ENCODE measurements around the gene PINLYP. TPM values are rescaled to one million over a fixed set of nuclear protein-coding genes. Genes with fewer than 3 reads are reported as not detected.
A peak's percentile ranks its signal among the peaks of the same experiment; 100 is the strongest.
"Not testable (repeated sequence)": the region's sequence is repeated elsewhere in the genome, so short reads cannot be mapped to it uniquely, and the experiment has no call there.

Gene PINLYP
- total RNA-seq, 1 donor from 2014 or later, result 0.46 TPM

DNA sequence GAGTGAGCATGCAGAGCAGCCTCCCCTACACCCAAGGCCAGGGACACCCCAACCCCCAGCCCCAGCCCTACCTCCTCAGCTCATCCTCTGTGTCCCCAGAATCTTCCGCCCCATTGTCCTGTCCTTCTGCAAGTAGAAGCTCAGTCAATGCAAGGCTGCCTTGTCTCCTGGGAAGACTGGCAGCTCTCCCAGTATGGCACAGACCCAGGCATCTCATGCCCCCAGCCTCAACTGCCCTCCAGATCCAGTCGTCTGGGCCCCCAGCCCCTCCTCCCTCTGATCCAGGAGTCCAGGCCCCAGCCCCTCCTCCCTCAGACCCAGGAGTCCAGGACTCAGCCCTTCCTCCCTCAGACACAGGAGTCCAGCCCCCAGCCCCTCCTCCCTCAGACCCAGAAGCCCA, 29.6 kb upstream of the PINLYP start:
- intact Hi-C loops (cut with DNase I), result no loop called here
- no peak for ATAC-seq (ENCODE audit: poor library complexity)
- DNase-seq, result peak; percentile 27

DNA sequence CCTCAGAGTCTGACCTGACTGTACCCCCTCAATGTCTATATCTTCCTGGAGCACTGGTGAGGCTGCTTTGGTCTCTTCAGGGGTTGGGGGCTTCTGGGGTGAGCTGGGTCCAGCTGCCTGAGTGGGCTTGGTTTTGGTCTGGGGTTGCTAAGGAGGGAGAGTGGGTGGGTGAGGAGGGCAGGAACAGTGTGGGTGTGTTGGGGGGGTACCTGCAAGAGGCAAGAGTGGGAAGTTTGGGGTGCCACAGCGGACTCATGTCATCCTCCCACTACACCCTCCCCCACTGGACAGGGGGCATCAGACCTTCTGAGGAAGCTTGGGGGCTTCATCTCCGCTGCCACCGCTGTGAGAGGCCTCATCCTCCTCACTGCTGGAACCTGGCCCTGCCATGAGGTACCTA, 29.0 kb upstream of the PINLYP start:
- no peak for ATAC-seq (ENCODE audit: poor library complexity)
- intact Hi-C loops (cut with DNase I), result no loop called here
- peak; percentile 8 for DNase-seq

DNA sequence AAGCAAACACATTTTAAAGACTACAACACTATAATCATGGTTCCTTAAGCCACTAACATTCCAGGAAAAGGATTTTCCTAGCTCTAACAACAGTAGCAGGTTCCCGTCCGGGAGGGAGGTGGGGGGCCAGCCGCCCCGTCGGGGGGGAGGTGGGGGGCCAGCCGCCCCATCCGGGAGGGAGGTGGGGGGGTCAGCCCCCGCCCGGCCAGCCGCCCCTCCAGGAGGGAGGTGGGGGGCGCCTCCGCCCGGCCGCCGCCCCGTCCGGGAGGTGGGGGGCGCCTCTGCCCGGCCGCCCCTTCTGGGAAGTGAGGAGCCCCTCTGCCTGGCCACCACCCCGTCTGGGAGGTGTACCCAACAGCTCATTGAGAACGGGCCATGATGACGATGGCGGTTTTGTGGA, 27.7 kb upstream of the PINLYP start:
- ATAC-seq (ENCODE audit: poor library complexity); DNase-seq; intact Hi-C loops (cut with DNase I): not testable (repeated sequence)

DNA sequence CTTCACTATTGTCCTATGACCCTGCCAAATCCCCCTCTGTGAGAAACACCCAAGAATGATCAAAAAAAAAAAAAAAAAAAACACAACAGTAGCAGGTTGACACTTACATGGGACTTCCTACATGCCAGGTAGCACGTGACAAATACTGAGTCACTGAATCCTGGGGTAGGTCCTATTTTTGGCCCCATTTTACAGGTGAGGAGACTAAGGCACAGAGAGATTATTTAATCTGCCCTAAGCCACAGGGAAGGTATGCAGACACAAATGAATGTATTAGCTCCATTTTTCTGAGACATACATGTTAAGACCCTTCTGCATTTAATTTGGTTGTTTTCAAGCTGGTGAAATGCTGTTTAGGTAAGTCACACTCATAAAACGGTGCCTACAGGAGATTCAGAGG, 26.9 kb upstream of the PINLYP start:
- DNase-seq (no peak), ATAC-seq (ENCODE audit: poor library complexity) (no peak)
- intact Hi-C loops (cut with DNase I), result no loop called here

DNA sequence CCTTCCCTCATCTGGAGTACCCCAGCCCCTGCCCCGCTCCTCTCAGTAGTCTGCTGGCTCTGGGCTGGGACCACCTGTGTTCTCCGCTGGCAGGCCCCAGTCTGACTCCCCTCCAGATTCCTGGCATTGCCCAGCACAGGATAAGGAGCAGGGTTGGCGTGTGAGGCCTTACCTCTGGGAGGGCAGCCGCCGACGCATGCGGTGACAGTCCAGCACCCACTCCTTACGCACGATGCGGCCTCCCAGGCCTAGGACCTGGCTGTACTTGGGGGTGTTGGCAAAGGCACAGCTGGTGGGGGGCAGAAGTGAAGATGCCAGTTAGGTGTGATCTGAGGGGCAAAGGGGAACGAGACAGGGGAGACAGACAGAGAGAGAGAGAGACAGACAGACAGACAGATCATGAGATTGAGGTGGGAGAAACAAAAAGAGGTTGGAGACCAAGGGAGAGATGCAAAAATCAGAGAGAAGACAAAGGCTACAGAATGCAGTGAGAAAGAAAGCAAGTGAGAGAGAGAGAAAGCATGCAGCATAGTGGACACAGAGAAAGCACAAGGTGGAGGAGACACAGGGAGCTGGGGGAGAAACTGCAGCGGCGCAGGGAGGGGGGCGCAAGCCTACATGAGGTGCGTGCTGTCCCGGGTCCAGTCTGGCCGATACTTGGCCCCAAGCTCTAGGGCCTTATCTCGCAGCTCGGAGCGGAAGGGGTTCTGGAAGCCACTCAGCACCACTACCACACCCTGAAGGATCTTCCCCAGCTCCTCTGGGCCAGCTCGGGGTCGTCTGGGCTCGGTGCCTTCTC, 24.0 kb upstream of the PINLYP start:
- no peak for DNase-seq
- intact Hi-C loops (cut with DNase I), result no loop called here
- no peak for ATAC-seq (ENCODE audit: poor library complexity)

DNA sequence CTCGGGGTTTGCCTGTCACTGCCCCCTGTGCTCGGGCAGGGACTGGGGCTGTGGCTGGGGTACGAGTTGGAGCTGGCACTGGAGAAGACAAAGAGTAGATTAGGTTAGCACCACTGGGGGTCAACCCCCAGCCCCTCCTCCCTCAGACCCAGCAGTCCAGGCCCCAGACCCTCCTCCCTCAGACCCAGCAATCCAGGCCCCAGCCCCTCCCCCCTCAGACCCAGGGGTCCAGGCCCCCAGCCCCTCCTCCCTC, 23.5 kb upstream of the PINLYP start:
- no peak for DNase-seq
- intact Hi-C loops (cut with DNase I), result no loop called here
- no peak for ATAC-seq (ENCODE audit: poor library complexity)

DNA sequence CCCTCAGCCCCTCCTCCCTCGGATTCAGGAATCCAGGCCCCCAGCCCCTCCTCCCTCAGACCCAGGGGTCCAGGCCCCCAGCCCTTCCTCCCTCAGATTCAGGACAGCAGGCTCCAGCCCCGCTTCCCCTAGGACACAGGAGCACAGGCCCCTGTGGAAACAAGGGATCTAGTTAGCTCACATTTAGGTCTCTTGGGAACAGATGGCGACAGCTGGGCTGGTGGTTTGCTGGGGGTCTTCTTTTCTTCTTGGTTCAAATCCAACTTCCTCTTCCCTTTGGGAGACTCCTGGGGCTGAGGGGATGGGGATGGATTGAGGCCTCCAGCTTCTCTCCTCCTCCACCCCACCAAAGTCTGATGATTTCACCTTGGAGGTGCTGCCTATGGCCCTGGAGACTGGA, 23.0 kb upstream of the PINLYP start:
- ATAC-seq (ENCODE audit: poor library complexity) (no peak), DNase-seq (no peak)
- intact Hi-C loops (cut with DNase I), result no loop called here

DNA sequence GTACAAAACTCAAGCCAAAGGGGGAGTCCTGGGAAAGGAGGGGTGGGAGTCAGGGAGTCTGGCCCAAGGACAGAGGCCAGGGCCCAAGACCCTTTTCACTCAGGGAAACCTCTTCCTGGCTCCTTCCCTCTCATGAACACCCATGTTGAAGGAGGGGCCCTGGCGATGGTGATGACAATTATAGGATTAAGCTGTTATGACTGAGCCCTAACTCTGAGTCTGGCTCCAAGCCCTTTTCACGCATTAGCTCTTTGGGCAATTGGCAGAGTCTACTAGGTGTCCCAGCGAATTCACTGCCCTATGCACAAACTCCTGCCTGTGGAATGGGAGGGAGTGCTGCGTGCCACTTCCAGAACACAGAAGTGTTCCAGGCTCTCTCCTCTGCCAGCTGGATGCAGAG, 21.9 kb upstream of the PINLYP start:
- ATAC-seq (ENCODE audit: poor library complexity) (no peak), DNase-seq (no peak)
- intact Hi-C loops (cut with DNase I), result no loop called here

DNA sequence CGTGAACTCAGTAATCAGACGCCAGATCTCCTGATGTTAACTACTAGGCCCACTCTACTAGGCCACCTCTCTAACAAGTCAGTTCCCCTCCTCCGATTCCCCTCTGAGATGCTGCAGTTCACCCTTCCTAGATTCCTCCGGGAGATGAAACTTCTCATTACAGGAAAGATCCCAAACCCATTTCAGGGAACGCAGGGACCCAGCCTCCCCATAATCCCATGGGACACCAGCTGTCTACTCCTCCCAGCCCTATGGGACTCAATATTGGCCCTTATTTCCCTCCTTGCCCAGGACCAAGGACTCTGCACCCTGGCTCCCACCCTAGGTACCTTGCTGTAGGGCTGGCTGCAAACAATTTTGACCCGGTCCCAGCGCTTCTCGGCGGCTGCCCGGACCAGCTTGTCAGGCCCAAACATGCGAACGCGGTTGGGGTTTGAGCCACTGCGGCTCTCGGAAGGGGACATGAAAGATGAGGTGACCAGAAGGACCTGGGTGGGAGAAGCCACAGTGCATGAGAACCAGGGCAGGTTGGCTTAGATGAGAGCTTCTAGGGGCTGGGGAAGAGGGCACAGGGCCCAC, 21.2 kb upstream of the PINLYP start:
- intact Hi-C loops (cut with DNase I), result no loop called here
- DNase-seq, result no peak
- ATAC-seq (ENCODE audit: poor library complexity), result no peak

DNA sequence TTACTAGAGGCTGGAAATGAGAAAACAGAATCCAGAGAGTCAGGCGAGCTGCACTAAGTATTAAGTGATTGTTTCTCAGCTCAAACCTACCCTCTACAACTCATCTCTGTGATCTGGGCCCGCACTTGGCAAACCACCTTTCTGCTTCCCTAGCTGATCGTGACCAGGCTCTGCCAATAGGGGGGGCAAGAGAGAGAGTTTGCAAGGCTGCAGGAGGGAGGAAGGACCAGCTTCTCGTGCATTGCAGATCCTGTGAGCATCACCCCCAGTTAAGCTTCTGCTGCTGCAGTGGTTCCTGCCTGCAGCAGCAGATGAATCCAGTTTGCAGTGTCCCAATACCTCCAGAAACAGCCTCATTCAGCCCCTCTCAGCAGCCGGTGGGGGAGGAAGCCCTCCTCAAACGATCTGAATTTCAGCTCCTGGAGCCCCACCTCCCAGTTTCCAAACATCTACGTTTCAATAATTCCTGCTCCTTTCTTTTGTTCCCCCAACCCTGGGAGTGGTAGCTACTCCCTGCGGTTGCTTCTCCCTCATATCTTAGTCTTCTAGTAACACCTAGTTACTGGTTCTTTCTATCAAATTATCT, 20.3 kb upstream of the PINLYP start:
- DNase-seq (peak; percentile 67), ATAC-seq (ENCODE audit: poor library complexity) (peak; percentile 34)
- intact Hi-C loops (cut with DNase I), result no loop called here

DNA sequence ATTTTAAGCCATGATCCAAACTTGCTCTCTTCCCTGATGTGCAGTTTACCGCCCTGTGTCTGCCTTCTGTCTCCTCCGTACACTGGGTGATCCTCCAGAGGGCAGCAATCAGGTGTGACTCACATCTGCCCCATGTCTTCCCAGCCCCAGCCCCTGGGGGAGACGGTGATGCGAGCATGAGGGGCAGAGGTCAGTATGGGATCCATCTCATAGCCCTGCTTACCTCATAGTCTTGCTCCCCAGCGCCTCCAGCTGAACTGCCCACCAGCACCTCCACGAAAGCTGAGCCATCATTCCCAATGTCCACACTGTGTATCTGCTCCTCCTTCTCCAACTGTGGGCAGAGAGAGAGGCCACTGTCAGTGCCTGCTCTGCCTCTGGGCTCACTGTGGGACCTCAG, 14.9 kb upstream of the PINLYP start:
- no peak for ATAC-seq (ENCODE audit: poor library complexity)
- DNase-seq, result no peak
- intact Hi-C loops (cut with DNase I), result no loop called here

DNA sequence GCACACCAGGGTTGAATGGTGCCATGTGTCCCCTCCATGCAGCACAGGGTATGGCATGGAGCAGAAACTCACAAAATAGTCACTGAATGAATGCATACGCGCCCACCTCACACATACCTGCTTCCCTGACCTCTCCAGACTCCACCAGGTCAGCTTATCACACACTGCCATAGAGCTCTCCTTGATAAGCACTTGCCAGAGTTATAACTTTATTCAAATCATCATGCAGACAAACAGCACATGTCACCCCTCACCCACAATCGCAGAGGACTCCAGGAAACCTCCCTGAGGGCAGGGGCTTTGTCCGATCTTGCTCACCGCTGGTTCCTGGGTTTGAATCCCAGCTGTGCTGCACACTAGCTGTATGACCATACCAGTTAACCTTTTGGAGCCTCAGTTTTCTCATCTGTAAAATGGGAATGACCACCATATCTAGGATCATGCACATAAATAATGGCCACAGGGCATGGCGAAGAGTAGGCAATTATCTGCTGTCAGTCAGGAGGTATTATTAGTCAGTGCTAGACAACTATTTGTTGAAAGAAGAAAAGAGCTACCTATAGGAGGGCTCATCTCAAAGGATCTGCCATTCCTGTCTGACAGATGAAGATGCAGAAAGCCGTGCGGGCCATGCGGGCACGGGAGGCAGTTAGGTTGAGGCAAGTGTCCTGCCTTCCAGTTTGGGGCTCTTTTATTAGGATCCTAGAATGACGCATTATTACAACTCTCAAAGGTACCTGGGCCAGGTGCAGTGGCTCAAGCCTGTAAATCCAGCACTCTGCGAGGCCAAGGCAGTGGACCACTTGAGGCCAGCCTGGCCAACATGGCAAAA, 14.2 kb upstream of the PINLYP start:
- ATAC-seq (ENCODE audit: poor library complexity) (no peak), DNase-seq (peak; percentile 10)
- intact Hi-C loops (cut with DNase I), result no loop called here

DNA sequence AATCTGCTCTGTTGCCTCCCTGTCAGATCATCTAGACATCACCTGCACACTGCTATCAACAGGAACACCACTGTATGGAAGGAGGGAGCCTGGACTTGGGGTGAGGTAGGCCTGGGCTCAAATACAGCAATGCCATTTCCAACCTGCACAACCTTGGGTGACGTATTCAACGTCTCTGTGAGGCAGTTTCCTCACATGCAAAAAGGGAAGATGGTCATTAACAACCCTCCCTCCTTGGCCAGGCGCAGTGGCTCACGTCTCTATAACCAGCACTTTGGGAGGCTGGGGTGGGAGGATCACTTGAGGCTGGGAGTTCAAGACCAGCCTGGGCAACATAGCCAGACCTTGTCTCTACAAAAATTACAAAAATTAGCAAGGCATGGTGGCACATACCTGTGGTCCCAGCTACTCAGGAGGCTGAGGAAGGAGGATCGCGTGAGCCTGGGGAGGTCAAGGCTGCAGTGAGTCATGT, 13.3 kb upstream of the PINLYP start:
- DNase-seq, result peak; percentile 31
- ATAC-seq (ENCODE audit: poor library complexity), result no peak
- intact Hi-C loops (cut with DNase I), result no loop called here

DNA sequence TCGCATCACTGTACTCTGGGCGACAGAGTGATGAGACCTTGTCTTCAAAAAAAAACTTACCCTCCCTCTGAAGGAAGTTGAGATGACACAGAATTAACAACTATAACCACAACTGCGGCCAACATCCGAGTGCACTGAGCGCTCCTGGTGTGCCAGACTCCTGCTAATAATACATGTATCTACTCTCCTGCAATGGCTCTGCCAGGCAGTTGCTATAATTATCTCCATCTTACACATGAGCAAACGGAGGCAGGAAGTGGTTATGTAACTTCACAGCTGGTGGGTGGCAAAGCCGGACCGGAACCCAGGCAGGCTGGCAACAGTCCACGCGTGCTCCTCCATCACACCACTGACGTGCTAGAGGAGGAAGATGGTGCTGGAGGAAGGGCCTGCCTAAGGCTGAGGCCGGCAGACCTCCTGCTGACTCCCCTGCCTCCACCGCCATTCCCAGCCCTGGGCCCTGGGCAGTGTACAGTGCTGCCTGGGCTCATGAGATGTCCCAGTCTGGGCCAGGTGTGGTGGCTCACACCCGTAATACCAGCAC, 12.8 kb upstream of the PINLYP start:
- DNase-seq (peak; percentile 92), ATAC-seq (ENCODE audit: poor library complexity) (peak; percentile 96)
- intact Hi-C loops (cut with DNase I), result no loop called here

DNA sequence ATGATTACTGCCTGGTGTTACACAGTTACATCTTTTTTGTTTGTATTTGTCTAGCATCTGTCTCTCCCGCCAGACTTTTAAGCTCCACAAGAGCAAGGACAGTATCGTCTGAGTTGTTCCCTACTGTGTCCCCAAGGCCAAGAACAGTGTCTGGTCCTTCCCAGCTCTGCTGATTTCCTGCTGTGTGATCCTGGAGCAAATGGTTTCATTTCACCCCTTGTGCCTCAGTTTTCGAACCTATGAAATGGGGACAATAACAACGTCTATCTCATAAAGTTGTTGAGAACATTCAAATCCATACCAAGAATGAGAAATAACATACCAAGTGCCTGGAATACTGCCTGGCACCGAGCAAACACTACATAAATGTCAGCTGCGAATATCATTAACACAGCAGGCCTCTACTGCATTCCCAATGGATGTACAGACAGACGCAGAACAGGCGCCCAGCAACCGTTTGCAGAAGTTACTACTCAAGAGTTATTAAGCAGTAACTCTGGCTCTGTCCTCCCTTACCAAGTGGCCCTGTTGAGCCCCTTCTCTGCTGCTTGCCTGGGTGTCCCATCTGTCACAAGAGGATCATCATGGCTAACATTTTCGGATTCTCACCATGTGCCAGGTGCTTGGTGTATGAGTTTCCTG, 11.7 kb upstream of the PINLYP start:
- no peak for ATAC-seq (ENCODE audit: poor library complexity)
- intact Hi-C loops (cut with DNase I), result no loop called here
- peak; percentile 0 for DNase-seq

DNA sequence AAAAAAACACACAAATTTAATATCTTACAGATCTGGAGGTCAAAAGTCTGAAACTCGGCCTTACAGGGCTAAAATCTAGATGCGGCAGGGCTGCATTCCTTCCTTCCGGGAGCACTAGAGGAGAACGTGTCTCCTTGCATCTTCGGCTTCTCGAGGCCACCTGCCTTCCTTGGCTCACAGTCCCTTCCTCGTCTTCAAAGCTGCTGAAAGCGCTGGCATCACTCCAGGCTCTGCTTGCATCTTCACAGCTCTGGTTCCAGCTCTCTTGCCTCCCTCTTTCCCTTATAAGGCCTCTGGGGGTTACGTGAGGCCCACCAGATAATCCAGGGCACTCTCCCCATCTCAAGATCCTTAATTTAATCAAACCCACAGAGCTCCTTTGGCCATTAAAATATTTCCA, 10.8 kb upstream of the PINLYP start:
- intact Hi-C loops (cut with DNase I), result no loop called here
- DNase-seq, result no peak
- no peak for ATAC-seq (ENCODE audit: poor library complexity)

DNA sequence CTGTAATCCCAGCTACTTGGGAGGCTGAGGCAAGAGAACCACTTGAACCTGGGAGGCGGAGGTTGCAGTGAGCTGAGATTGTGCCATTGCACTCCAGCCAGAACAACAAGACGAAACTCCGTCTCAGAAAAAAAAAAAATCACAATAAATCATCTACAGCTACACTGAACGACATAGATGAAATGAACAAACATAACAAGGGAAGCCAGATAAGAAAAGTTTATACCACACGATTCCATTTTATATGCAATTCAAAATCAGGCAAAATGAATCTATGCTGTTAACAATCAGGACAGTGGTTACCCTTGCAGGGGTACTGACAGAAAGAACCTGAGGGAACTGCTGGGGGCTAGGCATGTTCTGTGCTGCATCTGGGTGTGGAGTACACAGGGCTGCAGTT, 5.9 kb upstream of the PINLYP start:
- intact Hi-C loops (cut with DNase I), result no loop called here
- ATAC-seq (ENCODE audit: poor library complexity), result no peak
- no peak for DNase-seq

DNA sequence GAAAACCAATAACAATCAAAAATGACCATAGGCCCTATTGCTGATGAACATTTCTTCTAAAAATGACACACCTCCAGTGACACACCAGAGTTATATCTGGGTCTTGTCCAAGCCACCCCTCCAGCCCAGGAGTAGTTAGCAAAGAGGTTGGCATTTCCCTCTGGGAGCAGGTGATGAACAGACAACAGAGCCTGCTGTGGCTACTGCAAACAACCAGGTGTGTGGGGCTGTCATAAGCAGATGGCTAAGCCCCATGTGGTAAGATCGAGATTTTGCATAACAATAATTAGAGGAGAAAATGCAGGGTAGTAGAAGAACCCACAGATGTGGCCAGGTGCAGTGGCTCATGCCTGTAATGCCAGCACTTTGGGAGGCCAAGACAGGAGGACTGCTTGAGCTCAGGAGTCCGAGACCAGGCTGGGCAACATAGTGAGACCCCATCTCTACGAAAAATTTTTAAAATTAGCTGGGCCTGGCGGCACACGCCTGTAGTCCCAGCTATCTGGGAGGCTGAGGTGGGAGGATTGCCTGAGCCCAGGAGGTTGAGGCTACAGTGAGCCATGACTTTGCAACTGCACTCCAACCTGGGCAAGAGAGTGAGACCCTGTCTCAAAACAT, 5.3 kb upstream of the PINLYP start:
- intact Hi-C loops (cut with DNase I), result no loop called here
- ATAC-seq (ENCODE audit: poor library complexity) (no peak), DNase-seq (no peak)

Measured in Right ventricle myocardium superior (tissue), 1 donor.